Measurements from ENCODE around the gene SPINK4. TPM values are rescaled to one million over a fixed set of nuclear protein-coding genes. Genes with fewer than 3 reads are reported as not detected.

The SPINK4 gene
- total RNA-seq, 4 donors from 2014 or later = not detected

DNA sequence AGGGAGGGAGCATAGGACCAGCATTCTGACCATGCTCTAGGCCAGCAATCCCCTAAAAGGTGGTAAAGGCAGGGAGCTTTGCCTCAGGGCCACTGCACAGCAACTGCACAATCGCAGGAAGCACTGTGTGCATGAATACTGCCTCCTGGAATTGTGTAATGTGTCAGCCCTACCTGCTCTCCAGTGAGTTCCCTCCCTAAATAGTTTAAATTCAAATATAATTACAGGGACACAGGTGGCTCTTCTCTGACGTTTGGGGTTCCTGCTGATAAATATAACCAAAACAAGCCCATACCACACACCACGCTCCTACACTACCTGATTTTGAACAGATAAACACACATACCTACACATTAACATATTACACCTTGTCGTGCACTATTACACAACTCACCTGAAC is 15.5 kb downstream of the SPINK4 start:
- peaks cover 37 to 100% (median 52%) of the 10 kb centered on the region in 3 donors for H3K36me3 ChIP-seq
- H3K9me3 ChIP-seq = no peaks in the 10 kb centered on the region
- no peak for DNase-seq
- TF ChIP-seq POLR2A (IDR thresholded peaks at IDR 0.05) = no peak
- H3K4me1 ChIP-seq = no peaks in the 10 kb centered on the region
- intact Hi-C loops (cut with DNase I) = no loop called here
- 90 to 97% methylated on average over 4 of the region's 4 CpGs for WGBS, 2 donors
- H3K27ac ChIP-seq = no peak overlapping the region
- no peaks in the 10 kb centered on the region for H3K27me3 ChIP-seq
- no peak overlapping the region for H3K4me3 ChIP-seq

DNA sequence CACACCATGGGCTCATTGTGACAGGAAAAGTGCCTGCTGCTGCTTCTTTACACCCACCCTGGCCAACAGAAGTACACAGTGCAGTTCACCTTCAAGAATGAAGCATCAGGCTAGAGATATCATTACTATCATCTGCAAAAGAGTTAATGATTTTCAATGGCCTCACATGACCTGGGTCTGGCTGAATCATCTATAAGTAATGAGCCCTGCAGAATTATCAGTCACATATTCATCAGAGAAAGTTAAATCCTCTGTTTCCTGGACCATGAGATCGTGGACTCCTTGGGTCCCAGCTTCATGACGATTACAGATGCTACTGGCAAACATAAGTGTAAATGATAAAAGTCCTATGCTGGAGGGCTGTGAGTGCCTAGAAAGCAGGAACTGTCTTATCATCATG is 16.3 kb downstream of the SPINK4 start:
- WGBS, 2 donors = 40 to 81% methylated on average over 1 to 2 of the region's 2 CpGs
- TF ChIP-seq POLR2A (IDR thresholded peaks at IDR 0.05) = no peak
- TF ChIP-seq, protein P1, sequence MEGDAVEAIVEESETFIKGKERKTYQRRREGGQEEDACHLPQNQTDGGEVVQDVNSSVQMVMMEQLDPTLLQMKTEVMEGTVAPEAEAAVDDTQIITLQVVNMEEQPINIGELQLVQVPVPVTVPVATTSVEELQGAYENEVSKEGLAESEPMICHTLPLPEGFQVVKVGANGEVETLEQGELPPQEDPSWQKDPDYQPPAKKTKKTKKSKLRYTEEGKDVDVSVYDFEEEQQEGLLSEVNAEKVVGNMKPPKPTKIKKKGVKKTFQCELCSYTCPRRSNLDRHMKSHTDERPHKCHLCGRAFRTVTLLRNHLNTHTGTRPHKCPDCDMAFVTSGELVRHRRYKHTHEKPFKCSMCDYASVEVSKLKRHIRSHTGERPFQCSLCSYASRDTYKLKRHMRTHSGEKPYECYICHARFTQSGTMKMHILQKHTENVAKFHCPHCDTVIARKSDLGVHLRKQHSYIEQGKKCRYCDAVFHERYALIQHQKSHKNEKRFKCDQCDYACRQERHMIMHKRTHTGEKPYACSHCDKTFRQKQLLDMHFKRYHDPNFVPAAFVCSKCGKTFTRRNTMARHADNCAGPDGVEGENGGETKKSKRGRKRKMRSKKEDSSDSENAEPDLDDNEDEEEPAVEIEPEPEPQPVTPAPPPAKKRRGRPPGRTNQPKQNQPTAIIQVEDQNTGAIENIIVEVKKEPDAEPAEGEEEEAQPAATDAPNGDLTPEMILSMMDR (IDR thresholded peaks at IDR 0.05) = no peak
- intact Hi-C loops (cut with DNase I) = no loop called here
- no peaks in the 10 kb centered on the region for H3K27me3 ChIP-seq
- H3K4me1 ChIP-seq = no peaks in the 10 kb centered on the region
- H3K27ac ChIP-seq = no peak overlapping the region
- peaks cover 42 to 100% (median 52%) of the 10 kb centered on the region in 3 donors for H3K36me3 ChIP-seq
- H3K4me3 ChIP-seq = no peak overlapping the region
- DNase-seq = no peak
- H3K9me3 ChIP-seq = no peaks in the 10 kb centered on the region

DNA sequence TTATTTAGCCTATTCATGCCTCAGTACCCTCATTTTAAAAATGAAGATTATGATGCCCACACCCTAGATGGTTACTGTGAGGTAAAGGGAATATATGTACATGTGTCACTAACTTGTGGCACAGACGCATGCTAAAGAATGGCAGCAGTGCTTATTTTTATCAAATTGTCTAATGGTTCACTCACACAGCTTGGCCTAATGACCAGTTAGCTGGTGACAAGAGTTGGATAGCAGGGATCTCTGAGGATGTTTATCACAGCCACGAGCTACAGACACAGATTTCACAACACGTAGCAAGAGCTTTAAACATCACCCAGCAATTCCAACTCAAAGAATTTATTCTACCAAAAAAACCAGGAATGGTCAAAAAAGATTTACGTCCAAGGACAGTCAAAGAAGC is 17.3 kb downstream of the SPINK4 start:
- Histone ChIP-seq H3K27ac (no peak overlapping the region), H3K27me3 (no peaks in the 10 kb centered on the region), H3K4me3 (no peak overlapping the region), H3K36me3 (peaks cover 42 to 100% (median 59%) of the 10 kb centered on the region in 3 donors), H3K4me1 (peaks cover 0 to 8% (median 0%) of the 10 kb centered on the region in 3 donors), H3K9me3 (no peaks in the 10 kb centered on the region)
- TF ChIP-seq, protein P1 (IDR thresholded peaks at IDR 0.05) = no peak
- TF ChIP-seq POLR2A (IDR thresholded peaks at IDR 0.05) = no peak
- no peak for DNase-seq
- 87 to 89% methylated on average over 4 of the region's 4 CpGs for WGBS, 2 donors
- intact Hi-C loops (cut with DNase I) = no loop called here

DNA sequence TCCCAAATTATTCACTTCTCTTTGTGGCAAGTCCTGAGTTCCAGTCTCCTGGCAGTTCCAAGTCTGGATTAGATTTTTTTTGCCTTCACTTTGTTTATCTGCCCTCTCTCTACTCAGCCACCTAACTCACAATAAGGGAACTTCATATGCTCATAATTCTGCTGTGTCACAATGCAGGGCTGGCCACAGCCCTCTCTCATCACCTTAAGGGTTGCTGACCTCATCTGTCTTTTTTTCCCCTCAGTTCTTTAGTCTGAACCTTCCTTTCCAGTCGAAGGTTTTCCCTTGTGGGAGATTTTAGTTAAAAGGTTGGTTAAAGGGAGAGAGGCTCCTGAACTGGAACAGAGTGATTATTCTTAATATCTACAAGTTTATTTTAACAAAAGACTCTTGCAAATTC is 20.4 kb downstream of the SPINK4 start:
- 86 to 100% methylated on average over 1 of the region's 1 CpG for WGBS, 2 donors

DNA sequence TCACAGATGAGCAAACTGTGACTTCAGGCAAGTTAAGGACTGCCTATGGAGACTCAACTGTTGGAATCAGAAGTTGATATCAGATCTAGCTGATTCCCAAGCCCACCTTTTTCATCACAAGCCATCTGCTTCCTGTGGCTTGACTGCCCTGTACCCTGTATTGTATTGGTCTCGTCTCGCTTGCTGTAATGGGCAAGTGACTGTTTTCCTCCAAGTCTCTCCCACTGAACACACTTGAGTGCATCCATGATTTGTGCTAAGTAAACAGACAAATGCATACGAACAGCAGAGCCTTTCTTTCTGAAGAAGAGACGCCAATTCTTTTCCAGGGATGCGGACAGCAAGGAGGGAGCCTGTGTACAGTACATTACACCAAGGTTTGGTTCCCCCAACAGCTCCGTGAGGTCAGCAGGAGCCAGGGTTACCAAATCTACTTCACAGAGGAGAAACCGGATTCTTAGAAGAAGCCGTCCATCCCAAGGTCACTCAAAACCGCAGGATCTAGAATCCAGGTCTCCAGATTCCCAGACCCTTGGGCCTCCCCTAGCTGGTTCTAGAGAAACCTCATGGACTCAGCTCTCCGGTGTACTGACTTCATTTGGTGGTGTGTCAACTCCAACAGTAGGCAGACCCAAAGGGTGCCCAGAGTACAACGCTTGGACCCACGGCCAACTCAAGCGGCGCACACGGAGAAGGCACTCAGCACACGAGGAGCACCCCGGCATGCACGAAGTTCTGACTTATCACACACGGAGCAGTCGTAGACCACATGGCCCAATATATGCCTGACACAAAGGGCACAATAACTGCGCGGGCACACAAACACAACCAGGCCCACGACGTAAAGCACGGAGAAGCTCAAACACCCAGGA is 23.4 kb downstream of the SPINK4 start:
- no peak for DNase-seq
- TF ChIP-seq, protein P1 (IDR thresholded peaks at IDR 0.05) = no peak
- TF ChIP-seq POLR2A (IDR thresholded peaks at IDR 0.05) = no peak
- intact Hi-C loops (cut with DNase I) = no loop called here
- peak overlapping the region; percentile 94 to 99 (median 96) for H3K27ac ChIP-seq
- H3K4me1 ChIP-seq = peaks cover 12 to 48% (median 28%) of the 10 kb centered on the region in 3 donors
- peak overlapping the region; percentile 67 to 98 (median 80) for H3K4me3 ChIP-seq
- H3K27me3 ChIP-seq = no peaks in the 10 kb centered on the region
- 0 to 3% methylated on average over 6 to 10 of the region's 25 CpGs for WGBS, 2 donors
- H3K9me3 ChIP-seq = no peaks in the 10 kb centered on the region
- H3K36me3 ChIP-seq = peaks cover 20 to 70% (median 24%) of the 10 kb centered on the region in 3 donors

More for the DNA sequence above, 20.4 kb downstream of the SPINK4 start:
- no peak for TF ChIP-seq POLR2A (IDR thresholded peaks at IDR 0.05)
- TF ChIP-seq, protein P1 (IDR thresholded peaks at IDR 0.05) = no peak
- peaks cover 6 to 24% (median 11%) of the 10 kb centered on the region in 3 donors for H3K4me1 ChIP-seq
- no peak for DNase-seq
- H3K36me3 ChIP-seq = peaks cover 31 to 76% (median 44%) of the 10 kb centered on the region in 3 donors
- H3K27ac ChIP-seq = no peak overlapping the region
- no peak overlapping the region for H3K4me3 ChIP-seq
- intact Hi-C loops (cut with DNase I) = no loop called here
- H3K9me3 ChIP-seq = no peaks in the 10 kb centered on the region
- no peaks in the 10 kb centered on the region for H3K27me3 ChIP-seq
